Brain microvascular endothelial cell (primary cell): ENCODE results near the gene HOXA13.

Experiments
- DNase-seq: peaks from one replicate; pipeline ENCODE4 v3.0.0-alpha.2; 2020
- H3K27ac ChIP-seq: fragments of 250-450 bp; sonication (Bioruptor Pico); 2 replicates; pipeline ENCODE4 v1.5.1; 2020; ENCODE audit warnings: mild to moderate bottlenecking, moderate library complexity
- H3K27me3 ChIP-seq: fragments of 250-450 bp; sonication (Bioruptor Pico); replicated peaks from 2 replicates; pipeline ENCODE4 v1.5.1; 2020; ENCODE audit warnings: mild to moderate bottlenecking
- H3K36me3 ChIP-seq: fragments of 250-450 bp; sonication (Bioruptor Pico); replicated peaks from 2 replicates; pipeline ENCODE4 v1.5.1; 2020; ENCODE audit warnings: mild to moderate bottlenecking
- H3K4me3 ChIP-seq: 2 replicates; pipeline ENCODE4 v1.5.1; 2011; ENCODE audit warnings: low read depth, mild to moderate bottlenecking, control low read depth, low read length, moderate library complexity
- in situ Hi-C: cut with HindIII; loops from 2 replicates; pipeline ENCODE4 v1.10.0; 2017; ENCODE audit warnings: low sequenced_read_pairs, low pct_ligation_motif_present
- TF ChIP-seq, protein P1 (sequence below): IDR thresholded peaks from 2 replicates; pipeline ENCODE4 v1.5.1; 2011; ENCODE audit warnings: low read depth, mild to moderate bottlenecking, moderate library complexity, low read length, control low read depth, inconsistent platforms; ENCODE audit errors: missing control alignments

Gene HOXA13

DNA sequence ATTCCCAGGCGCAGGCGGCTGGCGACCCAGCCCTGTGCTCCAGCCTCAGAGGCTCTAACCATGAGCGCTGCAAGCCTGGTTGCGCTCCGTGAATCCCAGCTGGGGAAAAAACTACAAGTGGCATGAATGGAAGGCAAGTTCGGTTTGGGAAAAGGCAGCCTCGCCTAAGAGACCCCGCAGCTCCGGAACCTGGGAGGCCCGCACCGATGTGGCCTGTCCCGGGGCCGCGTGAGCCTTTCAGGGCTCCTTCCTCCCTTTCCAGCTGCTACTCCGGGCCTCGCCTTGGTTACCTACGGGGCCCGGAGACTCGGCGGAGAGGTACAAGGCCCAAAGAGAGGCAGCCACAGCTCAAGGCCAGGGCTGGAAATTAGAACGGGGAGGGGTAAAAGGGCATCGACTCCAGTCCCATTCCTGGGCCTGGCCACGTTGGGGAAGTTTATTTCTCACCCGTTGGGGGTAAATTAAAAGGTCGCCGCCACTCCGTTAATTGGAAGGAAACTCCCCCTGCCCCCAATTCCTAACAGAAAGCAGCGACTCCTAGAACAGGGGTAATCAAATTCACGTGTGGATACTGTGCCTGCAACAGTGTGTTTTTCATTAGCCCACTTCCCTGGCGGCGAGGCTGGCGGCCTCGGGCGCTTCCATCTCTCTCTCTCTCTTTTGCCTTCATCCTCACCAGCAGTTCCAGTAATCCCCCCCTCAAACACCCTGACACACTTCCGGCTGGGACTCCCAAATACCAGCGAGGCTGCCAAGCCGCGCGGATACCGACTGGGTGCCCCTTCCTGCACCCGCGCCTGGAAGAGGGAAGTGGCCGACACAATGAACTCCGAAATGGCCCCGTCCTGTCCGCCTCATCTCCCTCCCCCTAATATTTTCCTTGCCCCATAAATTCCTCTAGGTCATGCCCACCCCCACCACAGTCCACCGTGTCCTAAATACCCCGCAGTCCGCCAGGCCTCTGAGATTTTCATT, 33.1 kb downstream of the HOXA13 start:
- H3K4me3 ChIP-seq = no peak overlapping the region
- no peak for DNase-seq
- in situ Hi-C loops = loop anchor here (10.0 kb wide), 1 partner anchor 792 kb away; no protein-coding TSS in a partner anchor
- no peaks in the 10 kb centered on the region for H3K36me3 ChIP-seq
- TF ChIP-seq, protein P1, sequence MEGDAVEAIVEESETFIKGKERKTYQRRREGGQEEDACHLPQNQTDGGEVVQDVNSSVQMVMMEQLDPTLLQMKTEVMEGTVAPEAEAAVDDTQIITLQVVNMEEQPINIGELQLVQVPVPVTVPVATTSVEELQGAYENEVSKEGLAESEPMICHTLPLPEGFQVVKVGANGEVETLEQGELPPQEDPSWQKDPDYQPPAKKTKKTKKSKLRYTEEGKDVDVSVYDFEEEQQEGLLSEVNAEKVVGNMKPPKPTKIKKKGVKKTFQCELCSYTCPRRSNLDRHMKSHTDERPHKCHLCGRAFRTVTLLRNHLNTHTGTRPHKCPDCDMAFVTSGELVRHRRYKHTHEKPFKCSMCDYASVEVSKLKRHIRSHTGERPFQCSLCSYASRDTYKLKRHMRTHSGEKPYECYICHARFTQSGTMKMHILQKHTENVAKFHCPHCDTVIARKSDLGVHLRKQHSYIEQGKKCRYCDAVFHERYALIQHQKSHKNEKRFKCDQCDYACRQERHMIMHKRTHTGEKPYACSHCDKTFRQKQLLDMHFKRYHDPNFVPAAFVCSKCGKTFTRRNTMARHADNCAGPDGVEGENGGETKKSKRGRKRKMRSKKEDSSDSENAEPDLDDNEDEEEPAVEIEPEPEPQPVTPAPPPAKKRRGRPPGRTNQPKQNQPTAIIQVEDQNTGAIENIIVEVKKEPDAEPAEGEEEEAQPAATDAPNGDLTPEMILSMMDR = no peak
- peaks cover 98% of the 10 kb centered on the region for H3K27me3 ChIP-seq
- H3K27ac ChIP-seq = no peak overlapping the region

GRCh38 chr7:27165996-27166530, 33.8 kb downstream of the HOXA13 start:
- Histone ChIP-seq H3K27me3 (peaks cover 95% of the 10 kb centered on the region), H3K27ac (no peak overlapping the region), H3K36me3 (no peaks in the 10 kb centered on the region), H3K4me3 (no peak overlapping the region)
- TF ChIP-seq, protein P1 = no peak
- no peak for DNase-seq
- in situ Hi-C loops = loop anchor here (10.0 kb wide), 1 partner anchor 791 kb away; no protein-coding TSS in a partner anchor

GRCh38 chr7:27165089-27165995, 34.5 kb downstream of the HOXA13 start, which contains the start of gene HOXA9:
Gene HOXA9, minus strand, starts transcription at chr7:27165537. Its CDS starts 80 bp downstream, at chr7:27165457.
- DNase-seq = no peak
- H3K27me3 ChIP-seq = peaks cover 94% of the 10 kb centered on the region
- no peak within 1 kb of the TSS for H3K4me3 ChIP-seq
- no peak within 1 kb of the TSS for H3K27ac ChIP-seq
- no peaks in the 10 kb centered on the region for H3K36me3 ChIP-seq
- in situ Hi-C loops = loop anchor here (10.0 kb wide), 1 partner anchor 791 kb away; no protein-coding TSS in a partner anchor
- TF ChIP-seq, protein P1 = no peak

DNA sequence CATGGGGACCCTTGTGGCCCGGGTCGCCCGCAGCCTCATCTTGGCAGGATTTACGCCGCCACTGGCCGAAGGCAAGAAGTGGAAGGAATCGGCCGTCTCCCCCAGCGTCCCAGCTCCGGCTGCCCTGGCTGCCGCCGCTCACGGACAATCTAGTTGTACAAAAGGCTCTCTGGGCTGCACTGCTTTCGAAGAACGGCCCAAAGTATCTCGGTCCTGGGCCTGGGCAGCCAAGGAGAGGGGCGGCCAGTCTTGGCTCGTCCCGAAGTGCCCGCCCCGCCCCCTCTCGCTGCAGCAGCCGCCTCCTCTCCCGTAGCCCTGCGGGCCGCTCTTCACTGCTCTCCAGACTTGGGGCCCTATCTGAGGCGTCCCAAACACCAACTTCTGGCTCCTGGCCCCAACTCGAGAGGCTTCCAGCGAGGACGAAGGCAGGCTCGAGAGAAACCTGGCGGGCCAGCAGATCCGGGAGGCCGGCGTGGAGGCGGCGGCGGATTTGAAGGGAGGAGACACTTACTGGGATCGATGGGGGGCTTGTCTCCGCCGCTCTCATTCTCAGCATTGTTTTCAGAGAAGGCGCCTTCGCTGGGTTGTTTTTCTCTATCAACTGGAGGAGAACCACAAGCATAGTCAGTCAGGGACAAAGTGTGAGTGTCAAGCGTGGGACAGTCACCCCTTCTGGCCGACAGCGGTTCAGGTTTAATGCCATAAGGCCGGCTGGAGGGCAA, 35.4 kb downstream of the HOXA13 start:
- TF ChIP-seq, protein P1 = no peak
- Histone ChIP-seq H3K4me3 (no peak overlapping the region), H3K27me3 (peaks cover 96% of the 10 kb centered on the region), H3K27ac (no peak overlapping the region), H3K36me3 (no peaks in the 10 kb centered on the region)
- in situ Hi-C loops = loop anchor here (10.0 kb wide), 1 partner anchor 790 kb away; no protein-coding TSS in a partner anchor
- DNase-seq = no peak

GRCh38 chr7:27164045-27164366, 35.9 kb downstream of the HOXA13 start:
- no peak for DNase-seq
- peaks cover 96% of the 10 kb centered on the region for H3K27me3 ChIP-seq
- in situ Hi-C loops = loop anchor here (10.0 kb wide), 1 partner anchor 789 kb away; no protein-coding TSS in a partner anchor
- H3K36me3 ChIP-seq = no peaks in the 10 kb centered on the region
- H3K4me3 ChIP-seq = no peak overlapping the region
- TF ChIP-seq, protein P1 = no peak
- H3K27ac ChIP-seq = no peak overlapping the region
